K562 (cell line): ENCODE measurements around the gene GSTO2. TPM values are rescaled to one million over a fixed set of nuclear protein-coding genes. Genes with fewer than 3 reads are reported as not detected.

Source experiments
- BACH1 ChIP-seq: fragments of 200-800 bp; sonication (Bioruptor generic); IDR thresholded peaks from 2 replicates; pipeline ENCODE4 v1.6.1; 2016; ENCODE audit warnings: missing genetic modification characterization, missing compliant biosample characterization
- CREM ChIP-seq: IDR thresholded peaks from 2 replicates; pipeline ENCODE4 v1.6.1; 2014; ENCODE audit warnings: antibody characterized with exemption, low read depth
- CTBP1 ChIP-seq: fragments of 450-650 bp; IDR thresholded peaks from 2 replicates; pipeline ENCODE4 v1.6.1; 2016; ENCODE audit warnings: borderline replicate concordance
- ESRRA ChIP-seq: fragments of 450-650 bp; IDR thresholded peaks from 2 replicates; pipeline ENCODE4 v1.6.1; 2014; ENCODE audit warnings: low read depth, mild to moderate bottlenecking, moderate library complexity, borderline replicate concordance
- HMGXB4 ChIP-seq: sonication (generic); formaldehyde crosslinking; IDR thresholded peaks from 2 replicates; pipeline ENCODE4 v1.8.1; 2023; ENCODE audit warnings: mild to moderate bottlenecking, missing genetic modification reagents
- NBN ChIP-seq: fragments of 450-650 bp; IDR thresholded peaks from 2 replicates; pipeline ENCODE4 v1.6.1; 2016; ENCODE audit warnings: low read depth, mild to moderate bottlenecking
- NELFE ChIP-seq: IDR thresholded peaks from 2 replicates; pipeline ENCODE4 v1.6.1; 2011; ENCODE audit warnings: mild to moderate bottlenecking; ENCODE audit not compliant: insufficient read depth, insufficient read length
- NR2C1 ChIP-seq, 2 experiments: fragments of 450-650 bp; IDR thresholded peaks; 2 replicates each; pipeline ENCODE4 v1.6.1; 2017; ENCODE audit warnings: mild to moderate bottlenecking in 2 of 2, antibody characterized with exemption in 1 of 2, inconsistent platforms in 1 of 2, missing compliant biosample characterization in 1 of 2, missing genetic modification characterization in 1 of 2
- PCBP1 ChIP-seq: fragments of 200-400 bp; formaldehyde crosslinking; IDR thresholded peaks from 2 replicates; pipeline ENCODE4 v1.6.1; 2018; ENCODE audit warnings: mild to moderate bottlenecking, low read depth, low read length; ENCODE audit not compliant: poor library complexity, severe bottlenecking
- PRDM10 ChIP-seq: fragments of 450-650 bp; IDR thresholded peaks from 2 replicates; pipeline ENCODE4 v1.6.1; 2018; ENCODE audit not compliant: partially characterized antibody
- RBBP5 ChIP-seq: fragments of 200-600 bp; sonication (generic); IDR thresholded peaks from 2 replicates; pipeline ENCODE4 v1.6.1; 2012; ENCODE audit warnings: borderline replicate concordance, mild to moderate bottlenecking, low read length, control low read depth, inconsistent platforms; ENCODE audit not compliant: insufficient read depth, poor library complexity, severe bottlenecking
- RBFOX2 ChIP-seq: fragments of 200-400 bp; formaldehyde crosslinking; IDR thresholded peaks from 2 replicates; pipeline ENCODE4 v1.6.1; 2017; ENCODE audit warnings: low read depth, mild to moderate bottlenecking, low read length, moderate library complexity
- RUNX1 ChIP-seq: sonication (generic); IDR thresholded peaks from 2 replicates; pipeline ENCODE4 v1.6.1; 2016; ENCODE audit warnings: antibody characterized with exemption, low read depth
- SMAD4 ChIP-seq: fragments of 250-450 bp; sonication (Bioruptor Pico); conservative IDR thresholded peaks from 2 replicates; pipeline ENCODE4 v1.8.0; 2021; ENCODE audit warnings: inconsistent platforms, mild to moderate bottlenecking, moderate library complexity
- SOX6 ChIP-seq: fragments of 450-650 bp; IDR thresholded peaks from 2 replicates; pipeline ENCODE4 v1.6.1; 2014; ENCODE audit warnings: mild to moderate bottlenecking
- TAF7 ChIP-seq: fragments of 450-650 bp; IDR thresholded peaks from 2 replicates; pipeline ENCODE4 v1.6.1; 2016; ENCODE audit warnings: missing genetic modification characterization, missing compliant biosample characterization
- ZBTB11 ChIP-seq, 3 experiments: fragments of 200-800 bp in 1 of 3; fragments of 250-450 bp in 1 of 3; fragments of 450-650 bp in 1 of 3; sonication (Bioruptor Pico) in 1 of 3; sonication (Bioruptor generic) in 1 of 3; formaldehyde crosslinking in 1 of 3; IDR thresholded peaks; 2 replicates each; pipeline versions ENCODE4 v1.6.1 to v1.8.0; 2016 to 2022; ENCODE audit warnings: mild to moderate bottlenecking in 2 of 3, missing genetic modification characterization in 2 of 3, missing compliant biosample characterization in 1 of 3, moderate library complexity in 1 of 3
- polyA plus RNA-seq, 8 experiments: library from polyadenylated mRNA; depleted of rRNA in 4 of 8; stranded (reverse) in 5 of 8; unstranded in 3 of 8; fragments of >200 nt; fragmentation: Nextera tagmentation in 2 of 8; fragmentation: Illumina TruSeq in 1 of 8; extraction: Ambion mirVana in 2 of 8; extraction: Trizol in 1 of 8; gene quantifications; 2 replicates each; pipeline versions ENCODE4 v1.2.1 to v1.2.3, GENCODE V29; 2011 to 2014; ENCODE audit warnings: inconsistent platforms in 1 of 8, missing spikeins in 1 of 8
- total RNA-seq, 7 experiments: library from RNA; depleted of rRNA in 6 of 7; stranded (reverse); fragments of >200 nt in 6 of 7; fragmentation: Illumina TruSeq in 2 of 7; extraction: Trizol in 2 of 7; gene quantifications; 2 replicates each; pipeline versions ENCODE4 v1.2.1 to v1.2.3, GENCODE V29; 2011 to 2021; ENCODE audit warnings: low replicate concordance in 1 of 7

GSTO2 gene
- total and polyA plus RNA-seq, 9 of the 15 experiments (the other 6 are each of a cell fraction or from before 2014, with no cell fraction given), result 0.18 to 1.8 (median 0.90) TPM

GRCh38 chr10:104254493-104255310, 14.3 kb upstream of the GSTO2 start, which contains the start of gene GSTO1 (continued):
- peak; percentile 45; the same call in 1 of the 2 replicates for TF ChIP-seq CREM
- TF ChIP-seq PRDM10, result peak; percentile 15
- TF ChIP-seq RBFOX2, result peak; percentile 92
- TF ChIP-seq SOX6, result 0 out of 2 replicates have a peak, but pooled peaks have one; percentile 9
- peak; percentile 79 for TF ChIP-seq NR2C1 (IDR thresholded peaks at IDR 0.05)
- peak; percentile 76 for TF ChIP-seq NR2C1 (tag; IDR thresholded peaks at IDR 0.05)
- peak; percentile 44 for TF ChIP-seq RBBP5
- no peak for TF ChIP-seq RUNX1
- peak; percentile 18 for TF ChIP-seq PCBP1
- 0 out of 2 replicates have a peak, but pooled peaks have one; percentile 53 for TF ChIP-seq TAF7 (tag)
- TF ChIP-seq ZBTB11 (CRISPR knock-in tag; IDR thresholded peaks at IDR 0.05), result peak in 1 of 3 experiments; percentile 78; a peak in 2 of 6 replicates
- TF ChIP-seq NELFE, result no peak
- no peak for TF ChIP-seq HMGXB4 (CRISPR knock-in tag)
- 0 out of 2 replicates have a peak, but pooled peaks have one; percentile 23 for TF ChIP-seq NBN
- TF ChIP-seq ESRRA, result peak; percentile 92
- TF ChIP-seq CTBP1, result peak; percentile 54; the same call in 1 of the 2 replicates
- TF ChIP-seq BACH1 (tag), result no peak
- peak; percentile 64; the same call in 1 of the 2 replicates for TF ChIP-seq SMAD4
